Heart left ventricle (tissue), 13 donors: ENCODE data around the gene C5.

ENCODE experiments used
- CTCF ChIP-seq, 12 donors: fragments of 200-600 bp; sonication (generic) in 4 of 12; IDR thresholded peaks; one replicate each; pipeline versions ENCODE4 v1.5.0 to v1.8.0; 2018 to 2022; ENCODE audit warnings: antibody characterized with exemption in 12 of 12, mild to moderate bottlenecking in 5 of 12
- POLR2A ChIP-seq, 2 donors: fragments of 450-650 bp; IDR thresholded peaks; one replicate each; pipeline ENCODE4 v1.6.1; 2017; ENCODE audit warnings: antibody characterized with exemption in 2 of 2, mild to moderate bottlenecking in 2 of 2, moderate library complexity in 2 of 2
- donor health status: ischemic (EF 13 %, LVEDD 7.1; RV severe dilation, severe dysfunction).
- donor health status: DM: no; HTN: yes; CAD: no.
- donor health status: DM: no; HTN: no; CAD: no.
- donor health status: ischemic (EF 25% LVEDD 6.9; RV normal size, moderate dysfunction).
- donor health status: ischemic (EF 25% LVEDD 5.7; RV mildly dilated, moderate dysfunction).
- donor health status: ischemic (EF 35%, LVEDD 5.7; RV mildly dilated, moderate dysfunction).
- donor health status: nonischemic (EF 11% LVEDD 7.7; RV severe dilation, severe dysfunction).
- donor health status: DM: yes; HTN: yes; CAD: no.
- donor health status: PGD.
- donor health status: ischemic (EF 29% LVEDD 5.4; RV normal size, mild dysfunction).
- donor health status: nonischemic (EF 23%, LVEDD 6.1; RV moderate dilation, normal function).

GRCh38 chr9:121021301-121021700 lies 28.8 kb downstream of the C5 start:
- TF ChIP-seq CTCF (IDR thresholded peaks at IDR 0.05) (no peak), POLR2A (IDR thresholded peaks at IDR 0.05) (no peak)
